ENCODE data around the gene RRAS2. TPM values are rescaled to one million over a fixed set of nuclear protein-coding genes. Genes with fewer than 3 reads are reported as not detected.

Gene RRAS2
- total RNA-seq, 1 experiment from 2014 or later: 164 TPM

- TF ChIP-seq PREB (CRISPR knock-in tag; IDR thresholded peaks at IDR 0.05; ENCODE audit: borderline replicate concordance): no peak
Observed at GRCh38 chr11:14304601-14305000, 54.4 kb downstream of the RRAS2 start (continued).

- TF ChIP-seq OVOL2 (CRISPR knock-in tag; IDR thresholded peaks at IDR 0.05; ENCODE audit: borderline replicate concordance): no peak
- TF ChIP-seq TEAD4 (CRISPR knock-in tag; IDR thresholded peaks at IDR 0.05): no peak
- no peak for TF ChIP-seq ZNF512 (CRISPR knock-in tag; IDR thresholded peaks at IDR 0.05; ENCODE audit: borderline replicate concordance)
- TF ChIP-seq ZNF532 (CRISPR knock-in tag; IDR thresholded peaks at IDR 0.05; ENCODE audit: borderline replicate concordance): 0 out of 2 replicates have a peak, but pooled peaks have one; percentile 45
- no peak for TF ChIP-seq ZNF317 (CRISPR knock-in tag; IDR thresholded peaks at IDR 0.05; ENCODE audit: borderline replicate concordance, low read depth)
- no peak for TF ChIP-seq ZNF232 (CRISPR knock-in tag; IDR thresholded peaks at IDR 0.05)
- TF ChIP-seq NFE2L1 (CRISPR knock-in tag; IDR thresholded peaks at IDR 0.05): no peak
- Mint-ChIP-seq H3K9me3 (no peaks in the 10 kb centered on the region), H3K4me3 (no peak overlapping the region), H3K27me3 (ENCODE audit: low read depth) (no peaks in the 10 kb centered on the region), H3K36me3 (0 out of 2 replicates have a peak, but pooled peaks cover 3% of the 10 kb centered on the region), H3K27ac (no peak overlapping the region), H3K4me1 (peaks cover 62% of the 10 kb centered on the region)
- ChIA-PET POLR2A (interaction anchor here (0.9 to 1.0 kb wide), 3 partner anchors 57 to 189 kb away, joined by 3 to 8 read pairs (median 3); no protein-coding TSS in a partner anchor), CTCF (interaction anchor here (0.6 to 9.9 kb wide), 41 partner anchors 10 to 607 kb away, joined by 3 to 255 read pairs (median 6); no protein-coding TSS in a partner anchor)
- DNase-seq (ENCODE audit: low spot score): peak; percentile 69
- ATAC-seq: peak; percentile 95
Observed at GRCh38 chr11:14300661-14301304, 58.2 kb downstream of the RRAS2 start.

GRCh38 chr11:14299921-14300320 is 59.1 kb downstream of the RRAS2 start:
- no peak for DNase-seq (ENCODE audit: low spot score)
- ChIA-PET CTCF (interaction anchor here (0.8 to 9.9 kb wide), 15 partner anchors 9 to 608 kb away, joined by 3 to 255 read pairs (median 10); no protein-coding TSS in a partner anchor), POLR2A (no interaction called here)
- ATAC-seq: no peak
- Mint-ChIP-seq H3K27me3 (ENCODE audit: low read depth) (no peaks in the 10 kb centered on the region), H3K27ac (no peak overlapping the region), H3K4me3 (no peak overlapping the region), H3K36me3 (0 out of 2 replicates have a peak, but pooled peaks cover 3% of the 10 kb centered on the region), H3K4me1 (peaks cover 55% of the 10 kb centered on the region), H3K9me3 (no peaks in the 10 kb centered on the region)
- TF ChIP-seq ATF2 (CRISPR knock-in tag; IDR thresholded peaks at IDR 0.05; ENCODE audit: borderline replicate concordance, low read depth) (no peak), TEAD1 (CRISPR knock-in tag; IDR thresholded peaks at IDR 0.05) (no peak), ZNF232 (CRISPR knock-in tag; IDR thresholded peaks at IDR 0.05) (no peak), NR3C1 (CRISPR knock-in tag; conservative IDR thresholded peaks at IDR 0.05; ENCODE audit: low read depth) (no peak), JUN (CRISPR knock-in tag; IDR thresholded peaks at IDR 0.05) (no peak), TP53 (CRISPR knock-in tag; IDR thresholded peaks at IDR 0.05) (no peak), PRRX2 (CRISPR knock-in tag; IDR thresholded peaks at IDR 0.05) (no peak), USF1 (CRISPR knock-in tag; IDR thresholded peaks at IDR 0.05) (no peak), E2F5 (CRISPR knock-in tag; IDR thresholded peaks at IDR 0.05) (no peak), PREB (CRISPR knock-in tag; IDR thresholded peaks at IDR 0.05; ENCODE audit: borderline replicate concordance) (no peak), OVOL2 (CRISPR knock-in tag; IDR thresholded peaks at IDR 0.05; ENCODE audit: borderline replicate concordance) (no peak), HMGA2 (CRISPR knock-in tag; IDR thresholded peaks at IDR 0.05) (no peak), RORB (CRISPR knock-in tag; IDR thresholded peaks at IDR 0.05) (no peak)

Measured in WTC11 (cell line).